SK-N-SH treated with all-trans-retinoic acid at 6 μM for 48 hours (cell line): ENCODE results near the gene TNFAIP1.

ENCODE experiments used
- ATAC-seq: fragments of 200-7000 bp; cut with Tn5 transposase; 3 replicates; pipeline ENCODE4 v1.9.1; 2020; ENCODE audit warnings: mild to moderate bottlenecking, moderate library complexity
- ARNTL ChIP-seq: fragments of 450-650 bp; formaldehyde crosslinking; IDR thresholded peaks from 2 replicates; pipeline ENCODE4 v1.5.0; 2020; ENCODE audit warnings: low read depth, mild to moderate bottlenecking, moderate library complexity, borderline replicate concordance
- BACH2 ChIP-seq: fragments of 250-450 bp; sonication (Bioruptor Pico); IDR thresholded peaks from 2 replicates; pipeline ENCODE4 v1.9.0; 2021; ENCODE audit warnings: mild to moderate bottlenecking, borderline replicate concordance
- CSDC2 ChIP-seq: fragments of 250-450 bp; sonication (Bioruptor Pico); IDR thresholded peaks from 2 replicates; pipeline ENCODE4 v1.5.0; 2020; ENCODE audit warnings: mild to moderate bottlenecking, moderate library complexity
- GLIS3 ChIP-seq: fragments of 250-450 bp; sonication (Bioruptor Pico); IDR thresholded peaks from 2 replicates; pipeline ENCODE4 v1.5.0; 2020; ENCODE audit warnings: mild to moderate bottlenecking, moderate library complexity
- ISL1 ChIP-seq: fragments of 250-450 bp; sonication (Bioruptor Pico); IDR thresholded peaks from 2 replicates; pipeline ENCODE4 v2.1.2; 2022; ENCODE audit warnings: mild to moderate bottlenecking, moderate library complexity
- OSR1 ChIP-seq: fragments of 250-450 bp; sonication (Bioruptor Pico); IDR thresholded peaks from 2 replicates; pipeline ENCODE4 v1.8.0; 2022; ENCODE audit warnings: moderate library complexity, mild to moderate bottlenecking, inconsistent platforms
- PPARA ChIP-seq: fragments of 250-450 bp; sonication (Bioruptor Pico); IDR thresholded peaks from 2 replicates; pipeline ENCODE4 v1.5.0; 2020; ENCODE audit warnings: mild to moderate bottlenecking, borderline replicate concordance
- RARB ChIP-seq: fragments of 250-450 bp; sonication (Bioruptor Pico); IDR thresholded peaks from 2 replicates; pipeline ENCODE4 v1.8.0; 2021; ENCODE audit warnings: mild to moderate bottlenecking, moderate library complexity
- TCF4 ChIP-seq: fragments of 250-450 bp; sonication (Bioruptor Pico); IDR thresholded peaks from 2 replicates; pipeline ENCODE4 v1.8.0; 2021; ENCODE audit warnings: mild to moderate bottlenecking, moderate library complexity, borderline replicate concordance
- TOX ChIP-seq: fragments of 250-450 bp; sonication (Bioruptor Pico); IDR thresholded peaks from 2 replicates; pipeline ENCODE4 v1.8.0; 2021; ENCODE audit warnings: mild to moderate bottlenecking, moderate library complexity, borderline replicate concordance
- ZC3H10 ChIP-seq: fragments of 250-450 bp; sonication (Bioruptor Pico); IDR thresholded peaks from 2 replicates; pipeline ENCODE4 v1.5.1; 2021; ENCODE audit warnings: mild to moderate bottlenecking, moderate library complexity
- ZFP3 ChIP-seq: fragments of 250-450 bp; sonication (Bioruptor Pico); IDR thresholded peaks from 2 replicates; pipeline ENCODE4 v1.5.0; 2020; ENCODE audit warnings: mild to moderate bottlenecking, moderate library complexity
- ZFP30 ChIP-seq: fragments of 450-650 bp; formaldehyde crosslinking; IDR thresholded peaks from 2 replicates; pipeline ENCODE4 v1.5.0; 2022; ENCODE audit warnings: mild to moderate bottlenecking, moderate library complexity
- ZNF565 ChIP-seq: fragments of 450-650 bp; formaldehyde crosslinking; conservative IDR thresholded peaks from 2 replicates; pipeline ENCODE4 v1.5.0; 2020; ENCODE audit warnings: low read depth, mild to moderate bottlenecking, moderate library complexity
- ZNF70 ChIP-seq: fragments of 450-650 bp; formaldehyde crosslinking; IDR thresholded peaks from 2 replicates; pipeline ENCODE4 v1.5.0; 2020; ENCODE audit warnings: mild to moderate bottlenecking, moderate library complexity
- ZNF8 ChIP-seq: fragments of 450-650 bp; formaldehyde crosslinking; IDR thresholded peaks from 2 replicates; pipeline ENCODE4 v1.5.0; 2020; ENCODE audit warnings: mild to moderate bottlenecking, moderate library complexity
- TF ChIP-seq, protein P1 (sequence below): fragments of 250-450 bp; sonication (Bioruptor Pico); IDR thresholded peaks from 2 replicates; pipeline ENCODE4 v1.8.0; 2020; ENCODE audit warnings: mild to moderate bottlenecking, moderate library complexity, borderline replicate concordance
- TF ChIP-seq, protein P2 (sequence below): fragments of 250-450 bp; sonication (Bioruptor Pico); IDR thresholded peaks from 2 replicates; pipeline ENCODE4 v1.5.0; 2020; ENCODE audit warnings: mild to moderate bottlenecking, moderate library complexity
- TF ChIP-seq, protein P3 (sequence below): fragments of 250-450 bp; sonication (Bioruptor Pico); IDR thresholded peaks from 2 replicates; pipeline ENCODE4 v1.8.0; 2021; ENCODE audit warnings: low read depth, mild to moderate bottlenecking, moderate library complexity, borderline replicate concordance
- TF ChIP-seq, protein P4 (sequence below): fragments of 250-450 bp; sonication (Bioruptor Pico); IDR thresholded peaks from 2 replicates; pipeline ENCODE4 v1.5.1; 2021; ENCODE audit warnings: mild to moderate bottlenecking, moderate library complexity

Gene TNFAIP1

DNA sequence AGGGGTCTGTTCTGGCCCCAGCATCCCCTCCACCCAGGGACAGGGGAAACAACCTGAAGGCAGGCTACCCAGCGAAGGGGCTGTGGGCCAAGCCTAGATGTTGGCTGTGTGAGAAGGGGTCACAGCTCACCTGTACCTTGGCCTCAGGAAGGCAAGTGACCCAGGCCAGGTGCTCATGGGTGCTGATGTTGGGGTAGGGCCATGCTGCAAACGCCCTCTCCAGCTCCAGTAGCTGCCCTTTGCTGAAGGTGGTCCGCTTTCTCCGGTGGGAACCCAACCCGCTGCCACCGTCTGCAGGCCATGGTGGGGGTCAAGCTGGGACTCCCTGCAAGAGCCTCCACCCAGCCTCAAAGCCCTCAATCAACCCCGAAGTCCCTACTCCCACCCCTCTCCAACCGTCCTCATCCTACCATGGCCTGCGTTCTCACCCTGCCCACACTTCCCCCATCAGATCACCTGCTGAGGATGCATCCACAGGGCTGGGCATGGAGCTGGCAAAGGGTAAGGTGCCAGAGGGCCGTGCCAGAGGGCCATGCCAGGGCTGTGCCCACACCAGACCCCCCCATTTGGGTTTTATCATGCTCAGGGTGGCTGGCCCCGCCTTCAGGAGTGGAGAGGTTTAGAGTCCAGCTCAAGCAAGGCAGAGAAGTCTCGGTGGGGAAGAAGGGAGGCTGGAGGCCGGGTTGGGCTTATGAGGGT lies 29.3 kb downstream of the TNFAIP1 start, which contains the start of gene SEBOX:
Gene SEBOX, minus strand, starts transcription at position 535 of the 699 bp plus-strand sequence. Its CDS starts 48 bp downstream, at position 487.
- ATAC-seq = no peak
- TF ChIP-seq OSR1 (CRISPR knock-in tag) = no peak
- no peak for TF ChIP-seq ZFP3 (CRISPR knock-in tag)
- no peak for TF ChIP-seq ISL1 (CRISPR knock-in tag)
- no peak for TF ChIP-seq TCF4 (CRISPR knock-in tag)
- no peak for TF ChIP-seq BACH2 (CRISPR knock-in tag)
- no peak for TF ChIP-seq PPARA (CRISPR knock-in tag)
- no peak for TF ChIP-seq ARNTL (CRISPR knock-in tag)

DNA sequence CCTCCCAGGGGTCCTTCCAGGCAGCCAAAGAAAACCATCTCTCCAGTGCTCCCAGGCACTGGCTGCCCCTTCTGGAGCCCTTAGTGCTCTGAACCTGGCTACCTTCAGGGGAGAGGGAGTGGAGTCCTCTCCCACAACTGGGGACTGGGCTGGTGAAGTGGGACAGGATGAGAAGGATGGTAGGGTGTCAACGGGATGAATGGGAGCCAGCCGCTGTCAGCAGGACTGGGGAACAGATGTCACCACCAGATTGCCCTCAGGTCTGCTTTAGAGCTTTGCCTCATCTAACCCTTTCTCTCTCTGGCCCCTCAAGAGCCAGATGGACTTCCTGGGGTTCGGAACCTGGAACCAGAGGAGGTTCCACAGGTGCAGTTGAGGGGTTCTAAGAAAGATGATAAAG lies 29.9 kb downstream of the TNFAIP1 start:
- TF ChIP-seq ZNF8 = no peak
- ATAC-seq = no peak

DNA sequence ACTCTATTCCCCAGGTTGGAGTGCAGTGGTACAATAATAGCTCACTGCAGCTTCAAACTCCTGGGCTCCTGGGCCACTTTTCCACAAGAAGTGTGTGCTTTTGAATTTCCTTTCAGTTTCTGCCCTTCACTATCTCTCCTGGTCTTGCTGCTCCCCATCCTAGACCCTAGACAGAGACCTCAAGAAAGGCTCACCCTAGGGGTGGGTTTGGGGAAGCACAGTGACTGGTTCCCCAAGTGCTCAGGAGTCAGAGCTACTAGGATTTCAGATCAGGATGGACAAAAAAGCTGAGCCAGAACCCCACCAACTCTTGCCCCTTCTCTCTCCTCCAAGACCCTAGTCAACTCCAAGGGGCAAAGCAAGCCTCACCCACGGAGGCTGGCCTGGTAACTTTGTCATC lies 31.0 kb downstream of the TNFAIP1 start:
- ATAC-seq = no peak
- TF ChIP-seq ZNF565 (no peak), PPARA (CRISPR knock-in tag) (no peak), ISL1 (CRISPR knock-in tag) (no peak), ZC3H10 (no peak), ZFP30 (CRISPR knock-in tag) (no peak), CSDC2 (no peak), TOX (no peak)
- TF ChIP-seq, protein P1, sequence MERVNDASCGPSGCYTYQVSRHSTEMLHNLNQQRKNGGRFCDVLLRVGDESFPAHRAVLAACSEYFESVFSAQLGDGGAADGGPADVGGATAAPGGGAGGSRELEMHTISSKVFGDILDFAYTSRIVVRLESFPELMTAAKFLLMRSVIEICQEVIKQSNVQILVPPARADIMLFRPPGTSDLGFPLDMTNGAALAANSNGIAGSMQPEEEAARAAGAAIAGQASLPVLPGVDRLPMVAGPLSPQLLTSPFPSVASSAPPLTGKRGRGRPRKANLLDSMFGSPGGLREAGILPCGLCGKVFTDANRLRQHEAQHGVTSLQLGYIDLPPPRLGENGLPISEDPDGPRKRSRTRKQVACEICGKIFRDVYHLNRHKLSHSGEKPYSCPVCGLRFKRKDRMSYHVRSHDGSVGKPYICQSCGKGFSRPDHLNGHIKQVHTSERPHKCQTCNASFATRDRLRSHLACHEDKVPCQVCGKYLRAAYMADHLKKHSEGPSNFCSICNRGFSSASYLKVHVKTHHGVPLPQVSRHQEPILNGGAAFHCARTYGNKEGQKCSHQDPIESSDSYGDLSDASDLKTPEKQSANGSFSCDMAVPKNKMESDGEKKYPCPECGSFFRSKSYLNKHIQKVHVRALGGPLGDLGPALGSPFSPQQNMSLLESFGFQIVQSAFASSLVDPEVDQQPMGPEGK (CRISPR knock-in tag) = no peak

DNA sequence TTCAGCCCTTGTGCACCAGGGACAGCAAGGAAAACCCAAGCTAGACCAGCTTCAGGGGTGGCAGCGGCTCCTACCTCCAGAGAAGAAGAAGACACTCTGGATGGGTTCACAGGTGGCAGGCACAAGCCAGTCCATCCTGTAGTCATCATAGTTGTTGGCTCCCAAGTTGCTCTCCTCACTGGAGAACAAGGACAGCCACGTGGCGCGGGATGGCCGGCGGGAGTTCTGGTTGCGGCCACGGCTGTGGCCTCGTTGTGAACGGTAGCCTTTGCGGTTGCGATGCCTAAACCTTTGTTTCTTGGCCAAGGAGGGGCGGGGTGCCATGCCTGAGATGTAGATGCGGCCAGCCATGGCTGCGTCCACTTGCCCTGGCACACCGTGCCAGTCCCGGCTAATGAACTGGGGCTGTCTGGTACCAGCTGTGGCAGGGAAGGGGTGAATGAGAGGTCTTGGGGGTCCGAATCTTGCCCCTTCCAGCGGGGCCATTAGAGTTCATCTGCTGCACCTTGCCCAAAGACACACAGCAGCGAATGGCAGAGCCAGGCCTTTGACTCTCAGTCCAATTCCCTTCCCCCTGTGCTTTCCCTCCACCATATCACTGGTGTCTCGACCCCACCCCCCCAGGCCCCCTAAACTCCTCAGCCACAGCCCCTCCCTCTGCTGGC lies 32.2 kb downstream of the TNFAIP1 start:
- TF ChIP-seq PPARA (CRISPR knock-in tag) = no peak
- TF ChIP-seq ISL1 (CRISPR knock-in tag) = no peak
- TF ChIP-seq ZC3H10 = no peak
- TF ChIP-seq, protein P2, sequence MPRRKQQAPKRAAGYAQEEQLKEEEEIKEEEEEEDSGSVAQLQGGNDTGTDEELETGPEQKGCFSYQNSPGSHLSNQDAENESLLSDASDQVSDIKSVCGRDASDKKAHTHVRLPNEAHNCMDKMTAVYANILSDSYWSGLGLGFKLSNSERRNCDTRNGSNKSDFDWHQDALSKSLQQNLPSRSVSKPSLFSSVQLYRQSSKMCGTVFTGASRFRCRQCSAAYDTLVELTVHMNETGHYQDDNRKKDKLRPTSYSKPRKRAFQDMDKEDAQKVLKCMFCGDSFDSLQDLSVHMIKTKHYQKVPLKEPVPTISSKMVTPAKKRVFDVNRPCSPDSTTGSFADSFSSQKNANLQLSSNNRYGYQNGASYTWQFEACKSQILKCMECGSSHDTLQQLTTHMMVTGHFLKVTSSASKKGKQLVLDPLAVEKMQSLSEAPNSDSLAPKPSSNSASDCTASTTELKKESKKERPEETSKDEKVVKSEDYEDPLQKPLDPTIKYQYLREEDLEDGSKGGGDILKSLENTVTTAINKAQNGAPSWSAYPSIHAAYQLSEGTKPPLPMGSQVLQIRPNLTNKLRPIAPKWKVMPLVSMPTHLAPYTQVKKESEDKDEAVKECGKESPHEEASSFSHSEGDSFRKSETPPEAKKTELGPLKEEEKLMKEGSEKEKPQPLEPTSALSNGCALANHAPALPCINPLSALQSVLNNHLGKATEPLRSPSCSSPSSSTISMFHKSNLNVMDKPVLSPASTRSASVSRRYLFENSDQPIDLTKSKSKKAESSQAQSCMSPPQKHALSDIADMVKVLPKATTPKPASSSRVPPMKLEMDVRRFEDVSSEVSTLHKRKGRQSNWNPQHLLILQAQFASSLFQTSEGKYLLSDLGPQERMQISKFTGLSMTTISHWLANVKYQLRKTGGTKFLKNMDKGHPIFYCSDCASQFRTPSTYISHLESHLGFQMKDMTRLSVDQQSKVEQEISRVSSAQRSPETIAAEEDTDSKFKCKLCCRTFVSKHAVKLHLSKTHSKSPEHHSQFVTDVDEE (CRISPR knock-in tag) = no peak
- TF ChIP-seq ZFP3 (CRISPR knock-in tag) = no peak
- no peak for TF ChIP-seq BACH2 (CRISPR knock-in tag)
- TF ChIP-seq, protein P3, sequence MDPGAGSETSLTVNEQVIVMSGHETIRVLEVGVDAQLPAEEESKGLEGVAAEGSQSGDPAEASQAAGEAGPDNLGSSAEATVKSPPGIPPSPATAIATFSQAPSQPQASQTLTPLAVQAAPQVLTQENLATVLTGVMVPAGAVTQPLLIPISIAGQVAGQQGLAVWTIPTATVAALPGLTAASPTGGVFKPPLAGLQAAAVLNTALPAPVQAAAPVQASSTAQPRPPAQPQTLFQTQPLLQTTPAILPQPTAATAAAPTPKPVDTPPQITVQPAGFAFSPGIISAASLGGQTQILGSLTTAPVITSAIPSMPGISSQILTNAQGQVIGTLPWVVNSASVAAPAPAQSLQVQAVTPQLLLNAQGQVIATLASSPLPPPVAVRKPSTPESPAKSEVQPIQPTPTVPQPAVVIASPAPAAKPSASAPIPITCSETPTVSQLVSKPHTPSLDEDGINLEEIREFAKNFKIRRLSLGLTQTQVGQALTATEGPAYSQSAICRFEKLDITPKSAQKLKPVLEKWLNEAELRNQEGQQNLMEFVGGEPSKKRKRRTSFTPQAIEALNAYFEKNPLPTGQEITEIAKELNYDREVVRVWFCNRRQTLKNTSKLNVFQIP (CRISPR knock-in tag) = no peak
- TF ChIP-seq ZNF70 (CRISPR knock-in tag) = no peak
- TF ChIP-seq RARB (CRISPR knock-in tag) = no peak
- no peak for TF ChIP-seq TOX
- TF ChIP-seq, protein P4, sequence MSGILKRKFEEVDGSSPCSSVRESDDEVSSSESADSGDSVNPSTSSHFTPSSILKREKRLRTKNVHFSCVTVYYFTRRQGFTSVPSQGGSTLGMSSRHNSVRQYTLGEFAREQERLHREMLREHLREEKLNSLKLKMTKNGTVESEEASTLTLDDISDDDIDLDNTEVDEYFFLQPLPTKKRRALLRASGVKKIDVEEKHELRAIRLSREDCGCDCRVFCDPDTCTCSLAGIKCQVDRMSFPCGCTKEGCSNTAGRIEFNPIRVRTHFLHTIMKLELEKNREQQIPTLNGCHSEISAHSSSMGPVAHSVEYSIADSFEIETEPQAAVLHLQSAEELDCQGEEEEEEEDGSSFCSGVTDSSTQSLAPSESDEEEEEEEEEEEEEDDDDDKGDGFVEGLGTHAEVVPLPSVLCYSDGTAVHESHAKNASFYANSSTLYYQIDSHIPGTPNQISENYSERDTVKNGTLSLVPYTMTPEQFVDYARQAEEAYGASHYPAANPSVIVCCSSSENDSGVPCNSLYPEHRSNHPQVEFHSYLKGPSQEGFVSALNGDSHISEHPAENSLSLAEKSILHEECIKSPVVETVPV (CRISPR knock-in tag) = no peak
- TF ChIP-seq ZFP30 (CRISPR knock-in tag) = no peak
- no peak for TF ChIP-seq OSR1 (CRISPR knock-in tag)
- no peak for TF ChIP-seq GLIS3 (CRISPR knock-in tag)
- TF ChIP-seq, all 23 proteins: peak for 0
- ATAC-seq = no peak
